Central memory CD8-positive, alpha-beta T cell (primary cell): ENCODE measurements around the gene ZNF487.

Source experiments
- ATAC-seq: fragments of 150-1000 bp; cut with Tn5 transposase; replicated peaks from 2 replicates; pipeline ENCODE4 v1.10.0; 2022; ENCODE audit warnings: mild to moderate bottlenecking, moderate FRiP score, moderate number of reproducible peaks; ENCODE audit not compliant: poor library complexity, severe bottlenecking; ENCODE audit errors: extremely low read depth
- DNase-seq, 2 donors: peaks; one replicate each; pipeline ENCODE4 v3.0.0; 2021; ENCODE audit warnings: low spot score in 2 of 2
- H3K27ac Mint-ChIP-seq: one replicate; pipeline ENCODE4 v1.8.0; 2022; ENCODE audit warnings: low read depth, mild to moderate bottlenecking, moderate library complexity, mixed read lengths
- H3K27me3 Mint-ChIP-seq: one replicate; pipeline ENCODE4 v1.8.0; 2022; ENCODE audit warnings: mixed read lengths
- H3K36me3 Mint-ChIP-seq: one replicate; pipeline ENCODE4 v1.8.0; 2022; ENCODE audit warnings: mild to moderate bottlenecking, moderate library complexity, mixed read lengths; ENCODE audit not compliant: insufficient read depth
- H3K4me1 Mint-ChIP-seq: one replicate; pipeline ENCODE4 v1.8.0; 2022; ENCODE audit warnings: mixed read lengths
- H3K4me3 Mint-ChIP-seq: one replicate; pipeline ENCODE4 v1.8.0; 2022; ENCODE audit warnings: mild to moderate bottlenecking, moderate library complexity, mixed read lengths
- H3K9me3 Mint-ChIP-seq: one replicate; pipeline ENCODE4 v1.8.0; 2022; ENCODE audit warnings: mixed read lengths

The ZNF487 gene

GRCh38 chr10:43396928-43397624 lies 39.8 kb upstream of the ZNF487 start:
- Mint-ChIP-seq H3K9me3 (no peaks in the 10 kb centered on the region), H3K4me1 (peaks cover 81% of the 10 kb centered on the region), H3K27me3 (no peaks in the 10 kb centered on the region), H3K27ac (peak overlapping the region; percentile 88), H3K4me3 (peak overlapping the region; percentile 91), H3K36me3 (peaks cover 62% of the 10 kb centered on the region)
- peak; percentile 51 to 52 for DNase-seq
- peak; percentile 63 for ATAC-seq

- ATAC-seq (no peak), DNase-seq (no peak)
- Mint-ChIP-seq H3K27me3 (no peaks in the 10 kb centered on the region), H3K4me1 (peaks cover 81% of the 10 kb centered on the region), H3K27ac (peak overlapping the region; percentile 88), H3K9me3 (no peaks in the 10 kb centered on the region), H3K36me3 (peaks cover 59% of the 10 kb centered on the region), H3K4me3 (peak overlapping the region; percentile 91)
Measured at GRCh38 chr10:43398939-43399319, 38.0 kb upstream of the ZNF487 start.

GRCh38 chr10:43399320-43400310 lies 37.3 kb upstream of the ZNF487 start:
- Mint-ChIP-seq H3K9me3 (no peaks in the 10 kb centered on the region), H3K4me1 (peaks cover 80% of the 10 kb centered on the region), H3K36me3 (peaks cover 61% of the 10 kb centered on the region), H3K27ac (peak overlapping the region; percentile 88), H3K4me3 (peak overlapping the region; percentile 69), H3K27me3 (no peaks in the 10 kb centered on the region)
- no peak for DNase-seq
- ATAC-seq: no peak

GRCh38 chr10:43401627-43402026 lies 35.3 kb upstream of the ZNF487 start:
- Mint-ChIP-seq H3K27ac (peak overlapping the region; percentile 99), H3K36me3 (peaks cover 51% of the 10 kb centered on the region), H3K27me3 (no peaks in the 10 kb centered on the region), H3K9me3 (no peaks in the 10 kb centered on the region), H3K4me1 (peaks cover 67% of the 10 kb centered on the region), H3K4me3 (peak overlapping the region; percentile 93)
- no peak for ATAC-seq
- no peak for DNase-seq

GRCh38 chr10:43402176-43402575 lies 34.7 kb upstream of the ZNF487 start:
- Mint-ChIP-seq H3K4me3 (peak overlapping the region; percentile 93), H3K36me3 (peaks cover 49% of the 10 kb centered on the region)

GRCh38 chr10:43402880-43403452 lies 33.9 kb upstream of the ZNF487 start:
- Mint-ChIP-seq H3K36me3 (peaks cover 49% of the 10 kb centered on the region), H3K9me3 (no peaks in the 10 kb centered on the region), H3K27me3 (no peaks in the 10 kb centered on the region), H3K4me3 (peak overlapping the region; percentile 93), H3K27ac (peak overlapping the region; percentile 99), H3K4me1 (peaks cover 58% of the 10 kb centered on the region)
- ATAC-seq (no peak), DNase-seq (no peak)

More at GRCh38 chr10:43402176-43402575, 34.7 kb upstream of the ZNF487 start:
- no peak for DNase-seq
- Mint-ChIP-seq H3K27me3 (no peaks in the 10 kb centered on the region), H3K27ac (peak overlapping the region; percentile 99), H3K4me1 (peaks cover 64% of the 10 kb centered on the region), H3K9me3 (no peaks in the 10 kb centered on the region)
- ATAC-seq: no peak

- no peak for ATAC-seq
- Mint-ChIP-seq H3K36me3 (peaks cover 55% of the 10 kb centered on the region), H3K4me1 (peaks cover 59% of the 10 kb centered on the region), H3K9me3 (no peaks in the 10 kb centered on the region), H3K27ac (peak overlapping the region; percentile 99), H3K27me3 (no peaks in the 10 kb centered on the region), H3K4me3 (peak overlapping the region; percentile 93)
- no peak for DNase-seq
Measured at GRCh38 chr10:43403911-43404703, 32.8 kb upstream of the ZNF487 start.

GRCh38 chr10:43404704-43405084 lies 32.2 kb upstream of the ZNF487 start:
- peaks cover 59% of the 10 kb centered on the region for H3K4me1 Mint-ChIP-seq
- peak overlapping the region; percentile 93 for H3K4me3 Mint-ChIP-seq
- H3K27ac Mint-ChIP-seq: peak overlapping the region; percentile 99
- H3K27me3 Mint-ChIP-seq: no peaks in the 10 kb centered on the region
- H3K9me3 Mint-ChIP-seq: no peaks in the 10 kb centered on the region
- H3K36me3 Mint-ChIP-seq: peaks cover 56% of the 10 kb centered on the region
- DNase-seq (no peak), ATAC-seq (no peak)

- peak overlapping the region; percentile 93 for H3K4me3 Mint-ChIP-seq
- H3K27ac Mint-ChIP-seq: peak overlapping the region; percentile 99
- H3K4me1 Mint-ChIP-seq: peaks cover 49% of the 10 kb centered on the region
- DNase-seq (peak; percentile 35 to 39), ATAC-seq (no peak)
- H3K9me3 Mint-ChIP-seq: no peaks in the 10 kb centered on the region
- no peaks in the 10 kb centered on the region for H3K27me3 Mint-ChIP-seq
- peaks cover 51% of the 10 kb centered on the region for H3K36me3 Mint-ChIP-seq
Measured at GRCh38 chr10:43407148-43407575, 29.7 kb upstream of the ZNF487 start.

- H3K27ac Mint-ChIP-seq: peak overlapping the region; percentile 99
- H3K4me3 Mint-ChIP-seq: peak overlapping the region; percentile 93
- H3K9me3 Mint-ChIP-seq: no peaks in the 10 kb centered on the region
- DNase-seq (peak; percentile 72 to 75), ATAC-seq (peak; percentile 21)
- H3K36me3 Mint-ChIP-seq: peaks cover 46% of the 10 kb centered on the region
- H3K27me3 Mint-ChIP-seq: no peaks in the 10 kb centered on the region
- peaks cover 43% of the 10 kb centered on the region for H3K4me1 Mint-ChIP-seq
Measured at GRCh38 chr10:43407576-43408330, 29.2 kb upstream of the ZNF487 start.

- Mint-ChIP-seq H3K27ac (peak overlapping the region; percentile 99), H3K4me3 (peak overlapping the region; percentile 93), H3K4me1 (peaks cover 37% of the 10 kb centered on the region), H3K36me3 (peaks cover 40% of the 10 kb centered on the region), H3K9me3 (no peaks in the 10 kb centered on the region), H3K27me3 (no peaks in the 10 kb centered on the region)
- ATAC-seq (no peak), DNase-seq (no peak)
Measured at GRCh38 chr10:43408331-43408709, 28.6 kb upstream of the ZNF487 start.
